HL-60 (cell line): ENCODE data around the gene CSTF1.

ENCODE experiments used
- CTCF ChIP-seq: IDR thresholded peaks from one replicate; pipeline ENCODE4 v1.5.1; 2011; ENCODE audit warnings: low read length, control low read depth, inconsistent platforms; ENCODE audit not compliant: insufficient read depth
- GABPA ChIP-seq: IDR thresholded peaks from 2 replicates; pipeline ENCODE4 v1.6.1; 2012; ENCODE audit warnings: low read depth
- POLR2AphosphoS5 ChIP-seq: IDR thresholded peaks from 2 replicates; pipeline ENCODE4 v1.6.1; 2012; ENCODE audit warnings: low read depth
- TF ChIP-seq, protein P1 (sequence below): IDR thresholded peaks from 2 replicates; pipeline ENCODE4 v1.6.1; 2012; ENCODE audit warnings: low read depth; ENCODE audit not compliant: insufficient replicate concordance

DNA sequence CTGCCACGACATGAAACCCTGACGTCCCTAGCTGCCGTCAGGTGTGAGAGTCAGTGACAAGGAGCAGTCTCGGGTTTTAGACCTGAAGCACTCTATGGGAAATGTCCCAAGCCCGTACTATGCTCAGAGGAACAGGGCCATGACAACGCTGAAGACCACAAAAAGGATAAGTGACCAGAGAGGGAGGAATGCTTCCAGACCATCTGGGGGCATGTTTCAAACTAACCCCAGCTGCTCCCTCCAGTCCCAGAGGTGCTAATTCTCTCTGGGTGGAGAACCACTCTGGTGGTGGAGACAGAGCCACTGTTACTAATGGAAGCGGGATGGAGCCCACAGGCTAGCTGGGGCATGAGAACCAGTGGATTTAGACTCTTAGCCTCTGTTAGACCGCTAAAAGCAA, 9.1 kb upstream of the CSTF1 start:
- TF ChIP-seq CTCF (no peak), POLR2AphosphoS5 (no peak), GABPA (no peak)
- TF ChIP-seq, protein P1, sequence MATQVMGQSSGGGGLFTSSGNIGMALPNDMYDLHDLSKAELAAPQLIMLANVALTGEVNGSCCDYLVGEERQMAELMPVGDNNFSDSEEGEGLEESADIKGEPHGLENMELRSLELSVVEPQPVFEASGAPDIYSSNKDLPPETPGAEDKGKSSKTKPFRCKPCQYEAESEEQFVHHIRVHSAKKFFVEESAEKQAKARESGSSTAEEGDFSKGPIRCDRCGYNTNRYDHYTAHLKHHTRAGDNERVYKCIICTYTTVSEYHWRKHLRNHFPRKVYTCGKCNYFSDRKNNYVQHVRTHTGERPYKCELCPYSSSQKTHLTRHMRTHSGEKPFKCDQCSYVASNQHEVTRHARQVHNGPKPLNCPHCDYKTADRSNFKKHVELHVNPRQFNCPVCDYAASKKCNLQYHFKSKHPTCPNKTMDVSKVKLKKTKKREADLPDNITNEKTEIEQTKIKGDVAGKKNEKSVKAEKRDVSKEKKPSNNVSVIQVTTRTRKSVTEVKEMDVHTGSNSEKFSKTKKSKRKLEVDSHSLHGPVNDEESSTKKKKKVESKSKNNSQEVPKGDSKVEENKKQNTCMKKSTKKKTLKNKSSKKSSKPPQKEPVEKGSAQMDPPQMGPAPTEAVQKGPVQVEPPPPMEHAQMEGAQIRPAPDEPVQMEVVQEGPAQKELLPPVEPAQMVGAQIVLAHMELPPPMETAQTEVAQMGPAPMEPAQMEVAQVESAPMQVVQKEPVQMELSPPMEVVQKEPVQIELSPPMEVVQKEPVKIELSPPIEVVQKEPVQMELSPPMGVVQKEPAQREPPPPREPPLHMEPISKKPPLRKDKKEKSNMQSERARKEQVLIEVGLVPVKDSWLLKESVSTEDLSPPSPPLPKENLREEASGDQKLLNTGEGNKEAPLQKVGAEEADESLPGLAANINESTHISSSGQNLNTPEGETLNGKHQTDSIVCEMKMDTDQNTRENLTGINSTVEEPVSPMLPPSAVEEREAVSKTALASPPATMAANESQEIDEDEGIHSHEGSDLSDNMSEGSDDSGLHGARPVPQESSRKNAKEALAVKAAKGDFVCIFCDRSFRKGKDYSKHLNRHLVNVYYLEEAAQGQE: no peak
